ENCODE data around the gene ARID5A. TPM values are rescaled to one million over a fixed set of nuclear protein-coding genes. Genes with fewer than 3 reads are reported as not detected.

ARID5A gene
- total and polyA plus RNA-seq, 9 of the 15 experiments (the other 6 are each of a cell fraction or from before 2014, with no cell fraction given), result 0.14 to 12.5 (median 3.0) TPM

DNA sequence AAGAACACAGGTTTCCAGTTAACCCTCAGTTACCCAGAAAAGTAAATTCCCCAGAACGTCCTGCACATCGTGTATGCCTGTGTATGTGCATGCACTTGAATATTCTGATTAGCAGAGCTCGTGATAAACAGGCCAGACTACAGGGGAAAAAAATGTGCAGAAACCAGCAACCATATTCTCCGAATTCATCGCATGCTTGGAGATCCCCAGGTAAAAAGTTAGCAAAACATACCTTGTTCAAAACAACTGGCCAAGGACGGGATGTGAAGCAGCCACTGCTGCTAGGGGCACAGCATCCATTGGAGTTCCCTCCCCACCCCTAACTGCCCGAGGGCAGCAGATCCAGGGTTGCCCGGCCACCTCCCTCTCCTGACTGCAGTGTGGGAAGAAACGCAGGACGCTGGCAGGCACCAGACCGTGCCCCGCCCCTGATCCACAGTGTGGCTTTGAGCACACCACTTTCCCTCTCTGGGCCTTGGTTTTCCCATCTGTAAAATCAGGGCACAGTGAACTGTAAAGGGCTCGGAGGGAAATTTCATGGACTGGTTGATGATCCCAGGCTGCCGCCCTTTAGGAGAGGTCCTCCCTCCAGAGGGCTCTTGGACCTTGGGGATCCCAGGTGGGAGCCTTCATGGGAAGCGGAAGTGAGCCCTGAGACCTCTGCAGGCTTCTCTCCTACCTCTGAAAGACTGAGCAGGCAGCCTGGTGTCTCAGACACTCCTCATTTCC lies 11.9 kb upstream of the ARID5A start (continued):
- TF ChIP-seq, protein P1, sequence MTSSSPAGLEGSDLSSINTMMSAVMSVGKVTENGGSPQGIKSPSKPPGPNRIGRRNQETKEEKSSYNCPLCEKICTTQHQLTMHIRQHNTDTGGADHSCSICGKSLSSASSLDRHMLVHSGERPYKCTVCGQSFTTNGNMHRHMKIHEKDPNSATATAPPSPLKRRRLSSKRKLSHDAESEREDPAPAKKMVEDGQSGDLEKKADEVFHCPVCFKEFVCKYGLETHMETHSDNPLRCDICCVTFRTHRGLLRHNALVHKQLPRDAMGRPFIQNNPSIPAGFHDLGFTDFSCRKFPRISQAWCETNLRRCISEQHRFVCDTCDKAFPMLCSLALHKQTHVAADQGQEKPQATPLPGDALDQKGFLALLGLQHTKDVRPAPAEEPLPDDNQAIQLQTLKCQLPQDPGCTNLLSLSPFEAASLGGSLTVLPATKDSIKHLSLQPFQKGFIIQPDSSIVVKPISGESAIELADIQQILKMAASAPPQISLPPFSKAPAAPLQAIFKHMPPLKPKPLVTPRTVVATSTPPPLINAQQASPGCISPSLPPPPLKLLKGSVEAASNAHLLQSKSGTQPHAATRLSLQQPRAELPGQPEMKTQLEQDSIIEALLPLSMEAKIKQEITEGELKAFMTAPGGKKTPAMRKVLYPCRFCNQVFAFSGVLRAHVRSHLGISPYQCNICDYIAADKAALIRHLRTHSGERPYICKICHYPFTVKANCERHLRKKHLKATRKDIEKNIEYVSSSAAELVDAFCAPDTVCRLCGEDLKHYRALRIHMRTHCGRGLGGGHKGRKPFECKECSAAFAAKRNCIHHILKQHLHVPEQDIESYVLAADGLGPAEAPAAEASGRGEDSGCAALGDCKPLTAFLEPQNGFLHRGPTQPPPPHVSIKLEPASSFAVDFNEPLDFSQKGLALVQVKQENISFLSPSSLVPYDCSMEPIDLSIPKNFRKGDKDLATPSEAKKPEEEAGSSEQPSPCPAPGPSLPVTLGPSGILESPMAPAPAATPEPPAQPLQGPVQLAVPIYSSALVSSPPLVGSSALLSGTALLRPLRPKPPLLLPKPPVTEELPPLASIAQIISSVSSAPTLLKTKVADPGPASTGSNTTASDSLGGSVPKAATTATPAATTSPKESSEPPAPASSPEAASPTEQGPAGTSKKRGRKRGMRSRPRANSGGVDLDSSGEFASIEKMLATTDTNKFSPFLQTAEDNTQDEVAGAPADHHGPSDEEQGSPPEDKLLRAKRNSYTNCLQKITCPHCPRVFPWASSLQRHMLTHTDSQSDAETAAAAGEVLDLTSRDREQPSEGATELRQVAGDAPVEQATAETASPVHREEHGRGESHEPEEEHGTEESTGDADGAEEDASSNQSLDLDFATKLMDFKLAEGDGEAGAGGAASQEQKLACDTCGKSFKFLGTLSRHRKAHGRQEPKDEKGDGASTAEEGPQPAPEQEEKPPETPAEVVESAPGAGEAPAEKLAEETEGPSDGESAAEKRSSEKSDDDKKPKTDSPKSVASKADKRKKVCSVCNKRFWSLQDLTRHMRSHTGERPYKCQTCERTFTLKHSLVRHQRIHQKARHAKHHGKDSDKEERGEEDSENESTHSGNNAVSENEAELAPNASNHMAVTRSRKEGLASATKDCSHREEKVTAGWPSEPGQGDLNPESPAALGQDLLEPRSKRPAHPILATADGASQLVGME (CRISPR knock-in tag; IDR thresholded peaks at IDR 0.05), result no peak

DNA sequence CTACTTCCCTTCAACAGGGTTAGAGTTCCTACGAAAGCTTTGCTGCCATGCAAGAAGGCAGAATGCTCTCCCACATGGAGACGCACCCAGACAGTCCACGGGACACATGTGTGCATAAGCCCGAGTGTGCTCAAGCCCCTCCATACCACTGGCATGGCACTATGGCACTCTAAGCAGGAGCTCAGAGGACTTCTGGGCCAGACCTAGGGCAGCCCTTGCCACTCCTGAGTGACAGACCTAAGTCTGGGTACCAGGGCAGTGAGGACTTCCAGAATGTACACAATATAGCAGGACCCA lies 11.4 kb upstream of the ARID5A start:
- DNase-seq (ENCODE audit: extremely low read depth in 1 of 4, low spot score in 3 of 4) (no peak), FAIRE-seq (no peak), ATAC-seq (no peak)
- ChIA-PET CTCF (ENCODE audit: low intra/inter-chr PET ratio) (no interaction called here), POLR2A (no interaction called here)
- BruUV-seq (replicated peaks), result no TSS peak
- Histone ChIP-seq H3K36me3 (ENCODE audit: control insufficient read depth, insufficient read depth, low read length) (no peaks in the 10 kb centered on the region), H3K9me1 (ENCODE audit: control insufficient read depth, insufficient read depth, low read length) (no peaks in the 10 kb centered on the region), H4K20me1 (replicated peaks; ENCODE audit: control insufficient read depth, insufficient read depth, low read length) (no peaks in the 10 kb centered on the region), H3K4me2 (ENCODE audit: insufficient read depth, low read length) (no peak overlapping the region), H3K79me2 (ENCODE audit: control insufficient read depth, insufficient read depth, low read length) (no peaks in the 10 kb centered on the region), H3K4me1 (replicated peaks in 1 of 2; ENCODE audit: control insufficient read depth in 2 of 2, insufficient read depth in 2 of 2, low read length in 2 of 2) (peaks cover 0 to 7% of the 10 kb centered on the region in 2 experiments; a peak in 3 of 5 replicates), H3K9me3 (replicated peaks; ENCODE audit: control insufficient read depth, insufficient read depth, low read depth, low read length) (no peaks in the 10 kb centered on the region), H3K27me3 (ENCODE audit: control insufficient read depth in 2 of 2, insufficient read depth in 2 of 2, low read length in 2 of 2) (peaks cover 2 to 40% of the 10 kb centered on the region in 2 experiments; a peak in 4 of 5 replicates), H3K27ac (ENCODE audit: extremely low read depth, low read depth, low read length) (no peak overlapping the region), H3K9ac (ENCODE audit: insufficient read depth in 1 of 2, low read depth in 2 of 2, low read length in 2 of 2) (no peak overlapping the region), H2AFZ (ENCODE audit: low read depth, low read length) (no peak overlapping the region), H3K4me3 (no peak overlapping the region)
- intact Hi-C loops (cut with micrococcal nuclease), result no loop called here
- WGBS (ENCODE audit: insufficient coverage, low coverage, missing lambda C conversion rate), result 14% methylated on average over 4 of the region's 4 CpGs
- in situ Hi-C loops (cut with MboI), result no loop called here
- TF ChIP-seq ETV6 (IDR thresholded peaks at IDR 0.05; ENCODE audit: borderline replicate concordance in 1 of 2, low read depth in 2 of 2, low read length in 1 of 2), result no peak
- TF ChIP-seq ETV6 (CRISPR knock-in tag; IDR thresholded peaks at IDR 0.05; ENCODE audit: borderline replicate concordance), result no peak
- no peak for TF ChIP-seq DIDO1 (tag; IDR thresholded peaks at IDR 0.05; ENCODE audit: low read depth)
- TF ChIP-seq ZNF75A (CRISPR knock-in tag; IDR thresholded peaks at IDR 0.05), result no peak
- no peak for TF ChIP-seq ZNF76 (CRISPR knock-in tag; IDR thresholded peaks at IDR 0.05; ENCODE audit: borderline replicate concordance)
- TF ChIP-seq FOXK1 (CRISPR knock-in tag; IDR thresholded peaks at IDR 0.05; ENCODE audit: borderline replicate concordance), result no peak
- TF ChIP-seq, protein P2, sequence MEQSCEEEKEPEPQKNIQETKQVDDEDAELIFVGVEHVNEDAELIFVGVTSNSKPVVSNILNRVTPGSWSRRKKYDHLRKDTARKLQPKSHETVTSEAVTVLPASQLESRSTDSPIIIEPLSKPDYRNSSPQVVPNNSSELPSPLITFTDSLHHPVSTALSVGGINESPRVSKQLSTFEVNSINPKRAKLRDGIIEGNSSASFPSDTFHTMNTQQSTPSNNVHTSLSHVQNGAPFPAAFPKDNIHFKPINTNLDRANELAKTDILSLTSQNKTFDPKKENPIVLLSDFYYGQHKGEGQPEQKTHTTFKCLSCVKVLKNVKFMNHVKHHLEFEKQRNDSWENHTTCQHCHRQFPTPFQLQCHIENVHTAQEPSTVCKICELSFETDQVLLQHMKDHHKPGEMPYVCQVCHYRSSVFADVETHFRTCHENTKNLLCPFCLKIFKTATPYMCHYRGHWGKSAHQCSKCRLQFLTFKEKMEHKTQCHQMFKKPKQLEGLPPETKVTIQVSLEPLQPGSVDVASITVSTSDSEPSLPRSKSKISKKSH (CRISPR knock-in tag; IDR thresholded peaks at IDR 0.05), result no peak
- TF ChIP-seq RCOR1 (IDR thresholded peaks at IDR 0.05; ENCODE audit: borderline replicate concordance in 1 of 2, low read depth in 2 of 2, low read length in 2 of 2), result no peak
- no peak for TF ChIP-seq ZNF212 (CRISPR knock-in tag; IDR thresholded peaks at IDR 0.05)
- TF ChIP-seq, protein P3, sequence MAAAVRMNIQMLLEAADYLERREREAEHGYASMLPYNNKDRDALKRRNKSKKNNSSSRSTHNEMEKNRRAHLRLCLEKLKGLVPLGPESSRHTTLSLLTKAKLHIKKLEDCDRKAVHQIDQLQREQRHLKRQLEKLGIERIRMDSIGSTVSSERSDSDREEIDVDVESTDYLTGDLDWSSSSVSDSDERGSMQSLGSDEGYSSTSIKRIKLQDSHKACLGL (CRISPR knock-in tag; IDR thresholded peaks at IDR 0.05; ENCODE audit: borderline replicate concordance, poor library complexity, severe bottlenecking), result no peak
- TF ChIP-seq HMGN3 (IDR thresholded peaks at IDR 0.05; ENCODE audit: borderline replicate concordance, extremely low read depth, insufficient read length, low read depth, low read length), result no peak
- no peak for TF ChIP-seq CBFA2T3 (IDR thresholded peaks at IDR 0.05)
